ENCODE data around the gene PHC2. TPM values are rescaled to one million over a fixed set of nuclear protein-coding genes. Genes with fewer than 3 reads are reported as not detected.

Gene PHC2
- total and polyA plus RNA-seq, 9 of the 15 experiments (the other 6 are each of a cell fraction or from before 2014, with no cell fraction given): 3.1 to 67.6 (median 34.6) TPM

DNA sequence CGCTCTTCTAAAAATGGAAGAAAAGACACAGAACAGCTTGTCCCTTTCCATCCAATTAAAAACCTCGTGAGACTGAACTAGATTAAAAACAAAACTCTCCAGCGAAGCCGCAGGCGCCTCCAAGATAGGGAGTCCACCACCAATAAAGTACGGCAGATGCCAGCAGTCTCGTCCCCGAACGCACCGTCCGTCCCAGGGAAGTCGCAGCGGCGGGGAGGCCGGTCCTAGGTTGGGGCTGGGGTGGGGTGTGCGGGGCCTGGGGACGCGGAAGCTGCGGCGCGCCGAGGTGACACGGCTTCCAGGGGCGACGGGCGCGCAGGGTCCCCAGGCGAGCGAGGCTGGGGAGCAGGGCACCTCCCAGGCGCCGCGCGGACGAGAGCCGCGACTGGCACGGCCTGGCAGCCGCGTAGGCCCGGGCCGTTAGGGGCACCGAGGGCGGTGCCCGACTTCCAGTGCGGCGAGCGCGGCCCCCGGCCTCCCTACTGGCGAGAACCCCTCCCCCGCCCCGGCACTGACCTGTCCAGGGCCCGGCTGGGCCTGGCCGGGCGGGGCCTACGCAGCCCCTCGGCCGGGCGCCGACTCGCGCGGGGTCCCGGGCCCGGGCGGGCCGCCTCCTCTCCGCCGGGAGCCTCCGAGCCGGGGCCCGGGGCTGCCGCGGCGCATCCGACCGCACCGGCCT is 81.7 kb downstream of the PHC2 start (continued):
- TF ChIP-seq, protein P1, sequence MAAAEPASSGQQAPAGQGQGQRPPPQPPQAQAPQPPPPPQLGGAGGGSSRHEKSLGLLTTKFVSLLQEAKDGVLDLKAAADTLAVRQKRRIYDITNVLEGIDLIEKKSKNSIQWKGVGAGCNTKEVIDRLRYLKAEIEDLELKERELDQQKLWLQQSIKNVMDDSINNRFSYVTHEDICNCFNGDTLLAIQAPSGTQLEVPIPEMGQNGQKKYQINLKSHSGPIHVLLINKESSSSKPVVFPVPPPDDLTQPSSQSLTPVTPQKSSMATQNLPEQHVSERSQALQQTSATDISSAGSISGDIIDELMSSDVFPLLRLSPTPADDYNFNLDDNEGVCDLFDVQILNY (CRISPR knock-in tag; IDR thresholded peaks at IDR 0.05): no peak
- TF ChIP-seq MAZ (CRISPR knock-in tag; conservative IDR thresholded peaks at IDR 0.05 in 1 of 2, IDR thresholded peaks at IDR 0.05 in 1 of 2) (peak in 1 of 2 experiments; percentile 49; a peak in 1 of 4 replicates), ZNF436 (CRISPR knock-in tag; IDR thresholded peaks at IDR 0.05) (no peak), ZFX (CRISPR knock-in tag; IDR thresholded peaks at IDR 0.05) (peak; percentile 72), CBX2 (IDR thresholded peaks at IDR 0.05; ENCODE audit: insufficient read depth, low read length, poor library complexity, severe bottlenecking) (no peak)
- TF ChIP-seq, protein P2, sequence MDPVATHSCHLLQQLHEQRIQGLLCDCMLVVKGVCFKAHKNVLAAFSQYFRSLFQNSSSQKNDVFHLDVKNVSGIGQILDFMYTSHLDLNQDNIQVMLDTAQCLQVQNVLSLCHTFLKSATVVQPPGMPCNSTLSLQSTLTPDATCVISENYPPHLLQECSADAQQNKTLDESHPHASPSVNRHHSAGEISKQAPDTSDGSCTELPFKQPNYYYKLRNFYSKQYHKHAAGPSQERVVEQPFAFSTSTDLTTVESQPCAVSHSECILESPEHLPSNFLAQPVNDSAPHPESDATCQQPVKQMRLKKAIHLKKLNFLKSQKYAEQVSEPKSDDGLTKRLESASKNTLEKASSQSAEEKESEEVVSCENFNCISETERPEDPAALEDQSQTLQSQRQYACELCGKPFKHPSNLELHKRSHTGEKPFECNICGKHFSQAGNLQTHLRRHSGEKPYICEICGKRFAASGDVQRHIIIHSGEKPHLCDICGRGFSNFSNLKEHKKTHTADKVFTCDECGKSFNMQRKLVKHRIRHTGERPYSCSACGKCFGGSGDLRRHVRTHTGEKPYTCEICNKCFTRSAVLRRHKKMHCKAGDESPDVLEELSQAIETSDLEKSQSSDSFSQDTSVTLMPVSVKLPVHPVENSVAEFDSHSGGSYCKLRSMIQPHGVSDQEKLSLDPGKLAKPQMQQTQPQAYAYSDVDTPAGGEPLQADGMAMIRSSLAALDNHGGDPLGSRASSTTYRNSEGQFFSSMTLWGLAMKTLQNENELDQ (CRISPR knock-in tag; IDR thresholded peaks at IDR 0.05; ENCODE audit: borderline replicate concordance): no peak
- TF ChIP-seq, protein P3, sequence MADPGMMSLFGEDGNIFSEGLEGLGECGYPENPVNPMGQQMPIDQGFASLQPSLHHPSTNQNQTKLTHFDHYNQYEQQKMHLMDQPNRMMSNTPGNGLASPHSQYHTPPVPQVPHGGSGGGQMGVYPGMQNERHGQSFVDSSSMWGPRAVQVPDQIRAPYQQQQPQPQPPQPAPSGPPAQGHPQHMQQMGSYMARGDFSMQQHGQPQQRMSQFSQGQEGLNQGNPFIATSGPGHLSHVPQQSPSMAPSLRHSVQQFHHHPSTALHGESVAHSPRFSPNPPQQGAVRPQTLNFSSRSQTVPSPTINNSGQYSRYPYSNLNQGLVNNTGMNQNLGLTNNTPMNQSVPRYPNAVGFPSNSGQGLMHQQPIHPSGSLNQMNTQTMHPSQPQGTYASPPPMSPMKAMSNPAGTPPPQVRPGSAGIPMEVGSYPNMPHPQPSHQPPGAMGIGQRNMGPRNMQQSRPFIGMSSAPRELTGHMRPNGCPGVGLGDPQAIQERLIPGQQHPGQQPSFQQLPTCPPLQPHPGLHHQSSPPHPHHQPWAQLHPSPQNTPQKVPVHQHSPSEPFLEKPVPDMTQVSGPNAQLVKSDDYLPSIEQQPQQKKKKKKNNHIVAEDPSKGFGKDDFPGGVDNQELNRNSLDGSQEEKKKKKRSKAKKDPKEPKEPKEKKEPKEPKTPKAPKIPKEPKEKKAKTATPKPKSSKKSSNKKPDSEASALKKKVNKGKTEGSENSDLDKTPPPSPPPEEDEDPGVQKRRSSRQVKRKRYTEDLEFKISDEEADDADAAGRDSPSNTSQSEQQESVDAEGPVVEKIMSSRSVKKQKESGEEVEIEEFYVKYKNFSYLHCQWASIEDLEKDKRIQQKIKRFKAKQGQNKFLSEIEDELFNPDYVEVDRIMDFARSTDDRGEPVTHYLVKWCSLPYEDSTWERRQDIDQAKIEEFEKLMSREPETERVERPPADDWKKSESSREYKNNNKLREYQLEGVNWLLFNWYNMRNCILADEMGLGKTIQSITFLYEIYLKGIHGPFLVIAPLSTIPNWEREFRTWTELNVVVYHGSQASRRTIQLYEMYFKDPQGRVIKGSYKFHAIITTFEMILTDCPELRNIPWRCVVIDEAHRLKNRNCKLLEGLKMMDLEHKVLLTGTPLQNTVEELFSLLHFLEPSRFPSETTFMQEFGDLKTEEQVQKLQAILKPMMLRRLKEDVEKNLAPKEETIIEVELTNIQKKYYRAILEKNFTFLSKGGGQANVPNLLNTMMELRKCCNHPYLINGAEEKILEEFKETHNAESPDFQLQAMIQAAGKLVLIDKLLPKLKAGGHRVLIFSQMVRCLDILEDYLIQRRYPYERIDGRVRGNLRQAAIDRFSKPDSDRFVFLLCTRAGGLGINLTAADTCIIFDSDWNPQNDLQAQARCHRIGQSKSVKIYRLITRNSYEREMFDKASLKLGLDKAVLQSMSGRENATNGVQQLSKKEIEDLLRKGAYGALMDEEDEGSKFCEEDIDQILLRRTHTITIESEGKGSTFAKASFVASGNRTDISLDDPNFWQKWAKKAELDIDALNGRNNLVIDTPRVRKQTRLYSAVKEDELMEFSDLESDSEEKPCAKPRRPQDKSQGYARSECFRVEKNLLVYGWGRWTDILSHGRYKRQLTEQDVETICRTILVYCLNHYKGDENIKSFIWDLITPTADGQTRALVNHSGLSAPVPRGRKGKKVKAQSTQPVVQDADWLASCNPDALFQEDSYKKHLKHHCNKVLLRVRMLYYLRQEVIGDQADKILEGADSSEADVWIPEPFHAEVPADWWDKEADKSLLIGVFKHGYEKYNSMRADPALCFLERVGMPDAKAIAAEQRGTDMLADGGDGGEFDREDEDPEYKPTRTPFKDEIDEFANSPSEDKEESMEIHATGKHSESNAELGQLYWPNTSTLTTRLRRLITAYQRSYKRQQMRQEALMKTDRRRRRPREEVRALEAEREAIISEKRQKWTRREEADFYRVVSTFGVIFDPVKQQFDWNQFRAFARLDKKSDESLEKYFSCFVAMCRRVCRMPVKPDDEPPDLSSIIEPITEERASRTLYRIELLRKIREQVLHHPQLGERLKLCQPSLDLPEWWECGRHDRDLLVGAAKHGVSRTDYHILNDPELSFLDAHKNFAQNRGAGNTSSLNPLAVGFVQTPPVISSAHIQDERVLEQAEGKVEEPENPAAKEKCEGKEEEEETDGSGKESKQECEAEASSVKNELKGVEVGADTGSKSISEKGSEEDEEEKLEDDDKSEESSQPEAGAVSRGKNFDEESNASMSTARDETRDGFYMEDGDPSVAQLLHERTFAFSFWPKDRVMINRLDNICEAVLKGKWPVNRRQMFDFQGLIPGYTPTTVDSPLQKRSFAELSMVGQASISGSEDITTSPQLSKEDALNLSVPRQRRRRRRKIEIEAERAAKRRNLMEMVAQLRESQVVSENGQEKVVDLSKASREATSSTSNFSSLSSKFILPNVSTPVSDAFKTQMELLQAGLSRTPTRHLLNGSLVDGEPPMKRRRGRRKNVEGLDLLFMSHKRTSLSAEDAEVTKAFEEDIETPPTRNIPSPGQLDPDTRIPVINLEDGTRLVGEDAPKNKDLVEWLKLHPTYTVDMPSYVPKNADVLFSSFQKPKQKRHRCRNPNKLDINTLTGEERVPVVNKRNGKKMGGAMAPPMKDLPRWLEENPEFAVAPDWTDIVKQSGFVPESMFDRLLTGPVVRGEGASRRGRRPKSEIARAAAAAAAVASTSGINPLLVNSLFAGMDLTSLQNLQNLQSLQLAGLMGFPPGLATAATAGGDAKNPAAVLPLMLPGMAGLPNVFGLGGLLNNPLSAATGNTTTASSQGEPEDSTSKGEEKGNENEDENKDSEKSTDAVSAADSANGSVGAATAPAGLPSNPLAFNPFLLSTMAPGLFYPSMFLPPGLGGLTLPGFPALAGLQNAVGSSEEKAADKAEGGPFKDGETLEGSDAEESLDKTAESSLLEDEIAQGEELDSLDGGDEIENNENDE (IDR thresholded peaks at IDR 0.05; ENCODE audit: low read depth, low read length): no peak

Data from K562 (cell line).